Measurements from ENCODE around the gene WDFY2.
"Not testable (repeated sequence)": the region's sequence is repeated elsewhere in the genome, so short reads cannot be mapped to it uniquely, and the experiment has no call there.

Gene WDFY2

GRCh38 chr13:51564671-51565070 is 19.6 kb upstream of the WDFY2 start:
- no peak for DNase-seq

GRCh38 chr13:51569001-51569400 is 15.3 kb upstream of the WDFY2 start:
- DNase-seq: not testable (repeated sequence)

- DNase-seq: no peak
Observed at GRCh38 chr13:51576754-51577153, 7.5 kb upstream of the WDFY2 start.

GRCh38 chr13:51577690-51578089 is 6.6 kb upstream of the WDFY2 start:
- DNase-seq: no peak

GRCh38 chr13:51579676-51580075 is 4.6 kb upstream of the WDFY2 start:
- no peak for DNase-seq

- DNase-seq: no peak
Observed at GRCh38 chr13:51581148-51581820, 3.0 kb upstream of the WDFY2 start.

GRCh38 chr13:51583469-51583874 is 790 bp upstream of the WDFY2 start:
- DNase-seq: no peak

GRCh38 chr13:51584731-51585672 is 740 bp downstream of the WDFY2 start:
- DNase-seq: no peak

- DNase-seq: no peak
Observed at GRCh38 chr13:51585696-51586095, 1.4 kb downstream of the WDFY2 start.

- DNase-seq: no peak
Observed at GRCh38 chr13:51587372-51587771, 3.1 kb downstream of the WDFY2 start.

GRCh38 chr13:51588406-51588949 is 4.2 kb downstream of the WDFY2 start:
- DNase-seq: no peak

- no peak for DNase-seq
Observed at GRCh38 chr13:51589793-51590192, 5.5 kb downstream of the WDFY2 start.

- DNase-seq: no peak
Observed at GRCh38 chr13:51590231-51590970, 6.1 kb downstream of the WDFY2 start.

GRCh38 chr13:51590971-51591627 is 6.8 kb downstream of the WDFY2 start:
- no peak for DNase-seq

GRCh38 chr13:51591938-51592337 is 7.7 kb downstream of the WDFY2 start:
- not testable (repeated sequence) for DNase-seq

GRCh38 chr13:51594432-51594831 is 10.2 kb downstream of the WDFY2 start:
- DNase-seq: no peak

GRCh38 chr13:51595416-51595815 is 11.2 kb downstream of the WDFY2 start:
- no peak for DNase-seq

GRCh38 chr13:51596541-51596940 is 12.3 kb downstream of the WDFY2 start:
- no peak for DNase-seq

- DNase-seq: no peak
Observed at GRCh38 chr13:51599444-51600176, 15.3 kb downstream of the WDFY2 start.

- no peak for DNase-seq
Observed at GRCh38 chr13:51600703-51601102, 16.4 kb downstream of the WDFY2 start.

GRCh38 chr13:51601601-51602565 is 17.6 kb downstream of the WDFY2 start:
- no peak for DNase-seq

All from 8988T (cell line).